GM19023 (cell line): ENCODE data around the gene UBE2K.
"Not testable (repeated sequence)": the region's sequence is repeated elsewhere in the genome, so short reads cannot be mapped to it uniquely, and the experiment has no call there.

Experiments used
- ATAC-seq: cut with Tn5 transposase; IDR thresholded peaks from one replicate; pipeline ENCODE4 v1.9.1; 2021; ENCODE audit warnings: mild to moderate bottlenecking, moderate library complexity; ENCODE audit not compliant: unreplicated experiment

The UBE2K gene

DNA sequence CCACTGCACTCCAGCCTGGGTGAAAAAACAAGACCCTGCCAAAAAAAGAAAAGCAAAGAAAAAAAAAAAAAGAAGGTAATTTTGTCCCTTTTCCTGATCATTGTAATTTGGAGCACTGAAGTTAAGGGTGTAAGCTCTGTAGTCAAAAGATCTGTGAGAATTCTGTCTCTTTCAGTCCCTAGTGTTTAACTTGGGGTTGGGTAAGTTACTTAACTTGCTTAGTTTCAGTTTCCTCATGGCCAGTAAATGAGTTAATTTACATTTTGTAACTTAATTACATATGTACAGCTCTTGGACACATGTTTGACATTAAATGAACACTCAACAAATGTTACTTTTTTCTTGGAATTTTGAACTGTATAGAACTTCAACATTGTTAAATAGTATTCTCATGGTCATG is 10.9 kb upstream of the UBE2K start:
- ATAC-seq, result no peak

- no peak for ATAC-seq
Measured at GRCh38 chr4:39689970-39690369, 8.0 kb upstream of the UBE2K start.

DNA sequence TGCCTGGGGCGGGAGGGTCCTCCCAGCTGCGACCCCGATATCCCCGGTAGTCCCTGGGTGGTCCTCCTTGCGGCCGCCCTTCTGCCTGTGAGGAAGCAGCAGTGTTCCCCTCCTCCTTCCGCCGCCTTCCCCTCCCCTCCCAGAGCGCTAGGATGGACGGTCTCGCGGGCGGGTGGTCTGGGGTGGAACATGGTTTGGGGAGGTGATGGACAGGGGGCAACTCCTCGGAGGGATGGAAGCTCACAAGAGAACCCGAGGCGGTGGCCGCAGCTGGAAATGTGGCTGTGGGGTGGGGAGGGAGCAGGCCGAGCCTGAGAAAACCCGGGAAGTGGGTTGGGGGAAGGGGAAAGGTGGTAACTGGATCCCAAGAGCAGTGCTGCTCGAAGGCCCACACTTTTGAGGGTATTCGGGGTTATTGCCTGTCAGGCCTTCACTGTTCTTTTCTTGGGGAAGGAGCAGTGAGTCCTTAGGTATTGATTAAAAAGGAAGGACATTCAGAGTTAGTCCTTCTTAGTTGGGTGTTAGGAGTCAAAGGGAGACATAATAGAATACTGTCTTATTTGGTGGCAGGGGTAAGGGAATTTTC is 581 bp downstream of the UBE2K start:
- peak; percentile 30 for ATAC-seq

GRCh38 chr4:39699687-39700409 is 1.9 kb downstream of the UBE2K start:
- no peak for ATAC-seq

- ATAC-seq, result no peak
Measured at GRCh38 chr4:39700554-39700953, 2.6 kb downstream of the UBE2K start.

GRCh38 chr4:39702716-39703115 is 4.8 kb downstream of the UBE2K start:
- no peak for ATAC-seq

- not testable (repeated sequence) for ATAC-seq
Measured at GRCh38 chr4:39704789-39705188, 6.9 kb downstream of the UBE2K start.

DNA sequence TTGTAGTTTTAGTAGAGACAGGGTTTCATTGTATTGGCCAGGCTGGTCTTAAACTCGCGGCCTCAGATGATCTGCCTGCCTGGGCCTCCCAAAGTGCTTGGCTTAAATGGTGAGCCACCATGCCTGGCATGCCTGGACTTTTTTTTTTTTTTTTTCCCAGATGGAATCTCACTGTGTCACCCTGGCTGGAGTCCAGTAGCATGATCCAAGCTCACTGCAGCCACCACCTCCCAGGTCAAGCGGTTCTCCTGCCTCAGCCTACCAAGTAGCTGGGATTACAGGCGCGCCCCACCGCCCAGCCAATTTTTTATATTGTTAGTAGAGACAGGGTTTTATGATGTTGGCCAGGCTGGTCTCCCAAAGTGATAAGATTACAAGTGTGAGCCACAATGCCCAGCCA is 8.4 kb downstream of the UBE2K start:
- ATAC-seq, result no peak

- no peak for ATAC-seq
Measured at GRCh38 chr4:39706741-39707511, 9.0 kb downstream of the UBE2K start.

DNA sequence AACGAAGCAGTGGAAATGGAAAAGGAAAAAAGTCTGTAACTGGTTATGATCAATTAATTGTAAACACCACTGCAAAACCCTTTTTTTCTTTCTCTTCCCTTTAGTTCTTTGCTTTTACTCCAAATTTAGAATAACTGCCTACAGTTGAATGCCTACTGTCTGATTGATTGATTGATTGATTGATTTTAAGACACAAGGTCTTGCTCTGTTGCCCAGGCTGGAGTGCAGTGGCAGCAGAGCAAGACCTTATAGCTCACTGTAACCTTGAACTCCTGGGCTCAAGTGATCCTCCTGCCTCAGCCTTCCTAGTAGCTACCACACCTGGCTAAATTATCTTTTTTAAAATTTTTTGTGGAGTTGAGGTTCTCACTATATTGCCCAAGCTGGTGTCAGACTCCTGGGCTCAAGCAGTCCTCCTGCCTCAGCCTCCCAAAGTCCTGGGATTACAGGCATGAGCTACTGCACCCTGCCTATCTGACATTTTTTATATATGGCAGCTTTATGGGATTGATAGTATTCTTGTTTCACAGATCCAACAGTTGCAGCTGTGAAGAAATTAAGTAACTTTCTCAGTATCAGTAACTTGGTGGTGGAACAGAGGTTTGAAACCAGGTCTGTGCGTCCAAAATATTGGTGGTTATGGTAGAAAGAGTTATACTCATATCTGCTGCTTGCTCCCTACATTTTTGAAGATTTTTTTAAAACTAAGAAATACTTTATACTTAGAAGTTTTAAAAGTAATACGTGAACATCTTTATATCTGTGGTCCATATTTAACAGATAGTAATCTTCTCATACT is 12.4 kb downstream of the UBE2K start:
- ATAC-seq, result no peak

- no peak for ATAC-seq
Measured at GRCh38 chr4:39712819-39713607, 15.1 kb downstream of the UBE2K start.

DNA sequence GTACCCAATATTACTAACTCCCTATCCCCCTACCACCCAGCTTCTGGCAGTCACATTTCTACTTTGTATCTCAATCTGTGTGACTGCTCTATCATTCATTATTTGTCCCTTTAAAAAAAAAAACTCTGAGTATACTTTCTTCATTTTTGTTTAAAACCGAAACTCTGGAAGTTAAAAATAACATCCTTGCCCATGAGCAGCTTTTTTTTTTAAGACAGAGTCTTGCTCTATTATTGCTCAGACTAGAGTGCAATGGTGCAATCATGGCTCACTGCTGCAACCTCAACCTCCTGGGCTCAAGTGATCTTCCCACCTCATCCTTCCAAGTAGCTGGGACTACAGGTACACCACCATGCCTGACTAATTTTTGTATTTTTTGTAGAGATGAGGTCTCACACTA is 15.8 kb downstream of the UBE2K start:
- ATAC-seq, result no peak

DNA sequence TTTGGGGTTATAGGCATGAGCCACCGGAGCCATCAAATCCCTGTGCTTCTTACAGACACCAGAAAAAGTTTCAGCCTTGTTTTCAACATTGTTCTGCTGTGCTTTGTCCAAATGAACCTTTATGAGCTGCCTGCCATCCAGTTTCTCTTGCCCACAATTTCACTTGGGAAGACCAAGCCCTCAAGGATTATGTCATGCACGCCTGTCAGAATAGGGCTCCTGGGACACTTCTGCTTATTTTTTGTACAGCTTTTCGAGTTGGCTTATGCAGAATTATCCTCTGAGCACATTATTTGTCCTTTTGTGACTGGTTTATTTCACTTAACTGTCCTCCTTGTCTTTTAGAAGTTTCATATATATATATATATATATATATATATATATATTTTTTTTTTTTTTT is 16.2 kb downstream of the UBE2K start:
- no peak for ATAC-seq

GRCh38 chr4:39715788-39716187 is 17.9 kb downstream of the UBE2K start:
- ATAC-seq, result no peak

GRCh38 chr4:39716356-39716755 is 18.4 kb downstream of the UBE2K start:
- ATAC-seq, result no peak

- ATAC-seq, result not testable (repeated sequence)
Measured at GRCh38 chr4:39717743-39718142, 19.8 kb downstream of the UBE2K start.

DNA sequence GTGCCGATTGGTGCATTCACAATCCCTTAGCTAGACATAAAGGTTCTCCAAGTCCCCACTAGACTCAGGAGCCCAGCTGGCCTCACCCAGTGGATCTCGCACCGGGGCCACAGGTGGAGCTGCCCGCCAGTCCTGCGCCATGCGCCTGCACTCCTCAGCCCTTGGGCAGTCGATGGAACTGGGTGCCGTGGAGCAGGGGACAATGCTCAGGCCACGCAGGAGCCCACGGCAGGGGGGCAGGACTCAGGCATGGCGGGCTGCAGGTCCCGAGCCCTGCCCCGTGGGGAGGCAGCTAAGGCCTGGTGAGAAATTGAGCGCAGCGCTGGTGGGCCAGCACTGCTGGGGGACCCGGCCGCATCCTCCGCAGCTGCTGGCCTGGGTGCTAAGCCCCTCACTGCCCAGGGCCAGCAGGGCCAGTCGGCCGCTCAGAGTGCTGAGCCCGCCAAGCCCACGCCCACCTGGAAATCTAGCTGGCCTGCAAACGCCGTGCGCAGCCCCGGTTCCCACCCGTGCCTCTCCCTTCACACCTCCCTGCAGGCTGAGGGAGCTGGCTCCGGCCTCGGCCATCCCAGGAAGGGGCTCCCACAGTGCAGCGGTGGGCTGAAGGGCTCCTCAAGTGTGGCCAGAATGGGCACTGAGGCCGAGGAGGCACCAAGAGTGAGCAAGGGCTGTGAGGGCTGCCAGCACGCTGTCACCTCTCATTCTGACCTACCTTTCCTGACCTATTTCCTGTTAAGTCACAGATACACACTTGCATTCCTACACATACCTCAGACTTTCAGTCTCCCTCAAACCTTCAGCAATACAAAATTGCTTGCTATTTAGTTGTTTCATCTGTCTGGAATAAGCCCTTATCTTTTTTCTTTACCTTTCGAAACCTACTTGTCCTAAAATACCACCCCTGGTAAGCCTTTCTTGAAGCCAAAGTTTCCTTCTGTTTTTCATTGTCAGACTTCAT is 20.7 kb downstream of the UBE2K start:
- no peak for ATAC-seq

DNA sequence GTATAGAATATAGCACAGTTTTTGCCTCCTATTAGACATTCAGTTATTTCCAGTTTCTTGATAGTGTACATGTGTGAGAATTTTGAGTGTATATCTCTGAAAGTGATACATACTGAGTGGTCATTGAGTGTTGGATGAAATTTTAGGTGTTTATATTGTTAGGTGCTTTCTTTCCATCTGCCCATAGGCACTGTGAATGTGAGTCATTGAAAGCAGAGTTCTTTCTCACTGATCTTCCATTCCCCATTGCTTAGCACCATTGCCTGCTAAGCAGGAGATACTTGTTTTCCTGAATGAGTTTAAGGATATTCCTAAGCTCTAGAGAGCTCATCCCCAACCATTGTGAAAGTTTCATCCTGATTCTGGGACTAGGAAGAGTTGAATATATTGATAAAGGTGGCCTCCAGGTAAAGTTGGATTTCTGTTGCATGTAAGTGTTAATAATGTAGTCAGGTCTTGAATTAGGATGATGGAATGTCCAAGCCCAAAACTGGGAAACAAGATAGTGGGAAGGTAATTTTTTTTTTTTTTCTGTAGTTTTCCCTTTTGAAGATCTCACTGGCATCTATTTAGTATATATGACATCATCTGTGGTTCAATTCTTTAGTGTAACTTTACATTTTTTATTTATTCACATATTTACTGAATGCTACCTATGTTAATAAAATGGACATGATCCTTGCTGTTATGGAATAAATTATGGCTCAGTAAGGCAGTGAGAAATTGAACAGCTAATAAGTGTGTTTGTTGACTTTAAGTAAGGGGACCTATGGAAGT is 22.1 kb downstream of the UBE2K start:
- ATAC-seq, result no peak

GRCh38 chr4:39721273-39721672 is 23.3 kb downstream of the UBE2K start:
- ATAC-seq, result not testable (repeated sequence)
